KMS-11 (cell line): ENCODE results near the gene NKAIN2.

ENCODE experiments used
- H2AFZ ChIP-seq: fragments of 200-600 bp; sonication (generic); 2 replicates; pipeline ENCODE4 v1.6.1; 2016; ENCODE audit warnings: antibody characterized with exemption, mixed run types, low read depth
- H3K27ac ChIP-seq: fragments of 200-600 bp; sonication (generic); 2 replicates; pipeline ENCODE4 v1.6.1; 2016; ENCODE audit warnings: mild to moderate bottlenecking, mixed run types
- H3K27me3 ChIP-seq: fragments of 200-600 bp; sonication (generic); 2 replicates; pipeline ENCODE4 v1.6.1; 2017; ENCODE audit warnings: mild to moderate bottlenecking, low read depth, mixed run types, moderate library complexity; ENCODE audit not compliant: insufficient read depth
- H3K36me3 ChIP-seq: fragments of 200-600 bp; sonication (generic); 2 replicates; pipeline ENCODE4 v1.6.1; 2017; ENCODE audit warnings: mild to moderate bottlenecking, mixed run types; ENCODE audit not compliant: insufficient read depth
- H3K4me1 ChIP-seq: fragments of 200-600 bp; sonication (generic); 2 replicates; pipeline ENCODE4 v1.6.1; 2016; ENCODE audit warnings: mild to moderate bottlenecking, low read depth, mixed run types; ENCODE audit not compliant: poor library complexity, severe bottlenecking
- H3K4me2 ChIP-seq: fragments of 200-600 bp; sonication (generic); 2 replicates; pipeline ENCODE4 v1.7.0; 2016; ENCODE audit warnings: mild to moderate bottlenecking, mixed run types
- H3K4me3 ChIP-seq: fragments of 200-600 bp; sonication (generic); IDR thresholded peaks from 2 replicates; pipeline ENCODE4 v1.6.1; 2017; ENCODE audit warnings: low read depth, low read length, mixed read lengths; ENCODE audit not compliant: insufficient read depth
- H3K79me2 ChIP-seq: fragments of 200-600 bp; sonication (generic); 2 replicates; pipeline ENCODE4 v1.6.1; 2016; ENCODE audit warnings: low read depth, mixed run types; ENCODE audit not compliant: insufficient read depth
- H3K9ac ChIP-seq: fragments of 200-600 bp; sonication (generic); 2 replicates; pipeline ENCODE4 v1.6.1; 2016; ENCODE audit warnings: mild to moderate bottlenecking, mixed run types
- H4K20me1 ChIP-seq: fragments of 200-600 bp; sonication (generic); 2 replicates; pipeline ENCODE4 v1.6.1; 2016; ENCODE audit warnings: mild to moderate bottlenecking, mixed run types; ENCODE audit not compliant: insufficient read depth
- CTCF ChIP-seq: fragments of 200-600 bp; sonication (generic); conservative IDR thresholded peaks from 2 replicates; pipeline ENCODE4 v1.6.1; 2017; ENCODE audit warnings: low read depth, mild to moderate bottlenecking, antibody characterized with exemption, low read length, moderate library complexity, mixed read lengths

Gene NKAIN2

GRCh38 chr6:123848347-123848746 lies 44.7 kb downstream of the NKAIN2 start:
- Histone ChIP-seq H3K27ac (no peak overlapping the region), H3K79me2 (no peaks in the 10 kb centered on the region), H3K9ac (no peak overlapping the region), H4K20me1 (no peaks in the 10 kb centered on the region), H3K27me3 (no peaks in the 10 kb centered on the region), H3K4me3 (no peak overlapping the region), H3K4me1 (no peaks in the 10 kb centered on the region), H2AFZ (no peak overlapping the region), H3K36me3 (no peaks in the 10 kb centered on the region), H3K4me2 (no peak overlapping the region)
- no peak for TF ChIP-seq CTCF

- no peak overlapping the region for H3K4me3 ChIP-seq
- H3K27ac ChIP-seq = no peak overlapping the region
- no peaks in the 10 kb centered on the region for H3K36me3 ChIP-seq
- no peak overlapping the region for H2AFZ ChIP-seq
- no peak overlapping the region for H3K9ac ChIP-seq
- H3K79me2 ChIP-seq = no peaks in the 10 kb centered on the region
- H3K27me3 ChIP-seq = no peaks in the 10 kb centered on the region
- no peak for TF ChIP-seq CTCF
- H4K20me1 ChIP-seq = no peaks in the 10 kb centered on the region
- no peaks in the 10 kb centered on the region for H3K4me1 ChIP-seq
- H3K4me2 ChIP-seq = no peak overlapping the region
Measured at GRCh38 chr6:123849406-123849805, 45.7 kb downstream of the NKAIN2 start.

- no peaks in the 10 kb centered on the region for H3K79me2 ChIP-seq
- no peaks in the 10 kb centered on the region for H3K27me3 ChIP-seq
- H2AFZ ChIP-seq = no peak overlapping the region
- no peak overlapping the region for H3K9ac ChIP-seq
- H3K4me3 ChIP-seq = no peak overlapping the region
- no peak overlapping the region for H3K4me2 ChIP-seq
- no peaks in the 10 kb centered on the region for H4K20me1 ChIP-seq
- H3K4me1 ChIP-seq = no peaks in the 10 kb centered on the region
- TF ChIP-seq CTCF = no peak
- H3K36me3 ChIP-seq = no peaks in the 10 kb centered on the region
- no peak overlapping the region for H3K27ac ChIP-seq
Measured at GRCh38 chr6:123850555-123850954, 46.9 kb downstream of the NKAIN2 start.

GRCh38 chr6:123854201-123854600 lies 50.5 kb downstream of the NKAIN2 start:
- no peak for TF ChIP-seq CTCF
- no peaks in the 10 kb centered on the region for H3K4me1 ChIP-seq
- no peak overlapping the region for H3K4me3 ChIP-seq
- no peak overlapping the region for H3K4me2 ChIP-seq
- H3K27me3 ChIP-seq = no peaks in the 10 kb centered on the region
- no peak overlapping the region for H3K27ac ChIP-seq
- H3K9ac ChIP-seq = no peak overlapping the region
- H2AFZ ChIP-seq = no peak overlapping the region
- no peaks in the 10 kb centered on the region for H3K36me3 ChIP-seq
- H3K79me2 ChIP-seq = no peaks in the 10 kb centered on the region
- no peaks in the 10 kb centered on the region for H4K20me1 ChIP-seq

GRCh38 chr6:123855506-123855905 lies 51.8 kb downstream of the NKAIN2 start:
- no peak overlapping the region for H2AFZ ChIP-seq
- H4K20me1 ChIP-seq = no peaks in the 10 kb centered on the region
- H3K4me1 ChIP-seq = no peaks in the 10 kb centered on the region
- H3K9ac ChIP-seq = no peak overlapping the region
- no peak overlapping the region for H3K27ac ChIP-seq
- H3K36me3 ChIP-seq = no peaks in the 10 kb centered on the region
- no peaks in the 10 kb centered on the region for H3K27me3 ChIP-seq
- no peaks in the 10 kb centered on the region for H3K79me2 ChIP-seq
- TF ChIP-seq CTCF = no peak
- H3K4me2 ChIP-seq = no peak overlapping the region
- no peak overlapping the region for H3K4me3 ChIP-seq
